NCI-H510A (cell line): ENCODE results near the gene SNAPIN.
"Not testable (repeated sequence)": the region's sequence is repeated elsewhere in the genome, so short reads cannot be mapped to it uniquely, and the experiment has no call there.

Experiments used
- DNase-seq: peaks from one replicate; lab custom pipeline; 2025; lab: John Stamatoyannopoulos, UW

SNAPIN gene

GRCh38 chr1:153647346-153647714 lies 11.2 kb upstream of the SNAPIN start:
- no peak for DNase-seq

- no peak for DNase-seq
Observed at GRCh38 chr1:153648000-153648643, 10.4 kb upstream of the SNAPIN start.

GRCh38 chr1:153649137-153649862 lies 9.2 kb upstream of the SNAPIN start:
- DNase-seq, result no peak

- DNase-seq, result peak; percentile 15
Observed at GRCh38 chr1:153649863-153650235, 8.7 kb upstream of the SNAPIN start.

GRCh38 chr1:153651771-153652170 lies 6.7 kb upstream of the SNAPIN start:
- no peak for DNase-seq

- no peak for DNase-seq
Observed at GRCh38 chr1:153652805-153653500, 5.5 kb upstream of the SNAPIN start.

- DNase-seq, result peak; percentile 50
Observed at GRCh38 chr1:153655333-153655732, 3.2 kb upstream of the SNAPIN start.

GRCh38 chr1:153659175-153659534 lies 652 bp downstream of the SNAPIN start:
- no peak for DNase-seq

GRCh38 chr1:153659656-153660055 lies 1.2 kb downstream of the SNAPIN start:
- no peak for DNase-seq

GRCh38 chr1:153661111-153661708 lies 2.7 kb downstream of the SNAPIN start:
- no peak for DNase-seq

- no peak for DNase-seq
Observed at GRCh38 chr1:153662269-153662668, 3.8 kb downstream of the SNAPIN start.

- no peak for DNase-seq
Observed at GRCh38 chr1:153663211-153663610, 4.7 kb downstream of the SNAPIN start.

- DNase-seq, result no peak
Observed at GRCh38 chr1:153667439-153667838, 8.9 kb downstream of the SNAPIN start.

- not testable (repeated sequence) for DNase-seq
Observed at GRCh38 chr1:153668672-153669071, 10.2 kb downstream of the SNAPIN start.

- DNase-seq, result no peak
Observed at GRCh38 chr1:153669606-153670005, 11.1 kb downstream of the SNAPIN start.

GRCh38 chr1:153670257-153670858 lies 11.9 kb downstream of the SNAPIN start:
- no peak for DNase-seq

GRCh38 chr1:153670859-153671627 lies 12.5 kb downstream of the SNAPIN start, which contains the start of gene ILF2:
TSS of gene ILF2 (minus strand) at chr1:153670993. CDS start at chr1:153670922, 71 bp downstream.
- peak; percentile 96 for DNase-seq

GRCh38 chr1:153671628-153672353 lies 13.3 kb downstream of the SNAPIN start:
- DNase-seq, result not testable (repeated sequence)

GRCh38 chr1:153673511-153673910 lies 15.0 kb downstream of the SNAPIN start:
- no peak for DNase-seq

GRCh38 chr1:153677718-153678518 lies 19.4 kb downstream of the SNAPIN start:
- no peak for DNase-seq
